Activated CD8-positive, alpha-beta T cell treated with anti-CD3 and anti-CD28 coated beads for 36 hours (primary cell): Measurements from ENCODE around the gene COL19A1. TPM values are rescaled to one million over a fixed set of nuclear protein-coding genes. Genes with fewer than 3 reads are reported as not detected.

ENCODE experiments used
- ATAC-seq: fragments of 200-7000 bp; cut with Tn5 transposase; one replicate; pipeline ENCODE4 v1.10.0; 2021; ENCODE audit warnings: mild to moderate bottlenecking, moderate library complexity
- CTCF ChIA-PET: fragments of 350-600 bp; sonication (Branson Sonifier 250); formaldehyde crosslinking; loops from one replicate; lab custom pipeline; 2021; ENCODE audit warnings: antibody characterized with exemption; lab: Charles Lee
- POLR2A ChIA-PET: fragments of 350-600 bp; sonication (Branson Sonifier 250); formaldehyde crosslinking; loops from one replicate; lab custom pipeline; 2021; ENCODE audit warnings: antibody characterized with exemption; lab: Charles Lee
- DNase-seq: peaks from one replicate; pipeline ENCODE4 v3.0.0-alpha.2; 2020
- H3K27ac Mint-ChIP-seq: one replicate; pipeline ENCODE4 v1.8.0; 2021; ENCODE audit warnings: mild to moderate bottlenecking, mixed read lengths
- H3K27me3 Mint-ChIP-seq: one replicate; pipeline ENCODE4 v1.8.0; 2021; ENCODE audit warnings: mixed read lengths
- H3K36me3 Mint-ChIP-seq: one replicate; pipeline ENCODE4 v1.8.0; 2021; ENCODE audit warnings: low read depth, mixed read lengths
- H3K4me1 Mint-ChIP-seq: one replicate; pipeline ENCODE4 v1.8.0; 2021; ENCODE audit warnings: low read depth, mixed read lengths
- H3K4me3 Mint-ChIP-seq: one replicate; pipeline ENCODE4 v1.8.0; 2021; ENCODE audit warnings: mild to moderate bottlenecking, moderate library complexity, mixed read lengths
- H3K9me3 Mint-ChIP-seq: one replicate; pipeline ENCODE4 v1.8.0; 2021; ENCODE audit warnings: mixed read lengths
- intact Hi-C: fragments of 100-400 bp; cut with micrococcal nuclease; formaldehyde crosslinking; loops from one replicate; pipeline ENCODE4 v1.10.0; 2022
- total RNA-seq, 2 experiments: library from RNA; stranded (reverse); gene quantifications; one replicate each; pipeline ENCODE4 v1.2.3, GENCODE V29; 2021
- TF ChIP-seq, protein P1 (sequence below): fragments of 200-600 bp; IDR thresholded peaks from one replicate; pipeline ENCODE4 v1.8.0; 2022; ENCODE audit warnings: antibody characterized with exemption, mild to moderate bottlenecking

The COL19A1 gene
- total RNA-seq, 2 experiments from 2014 or later, result 0.14 TPM; not detected in 1

DNA sequence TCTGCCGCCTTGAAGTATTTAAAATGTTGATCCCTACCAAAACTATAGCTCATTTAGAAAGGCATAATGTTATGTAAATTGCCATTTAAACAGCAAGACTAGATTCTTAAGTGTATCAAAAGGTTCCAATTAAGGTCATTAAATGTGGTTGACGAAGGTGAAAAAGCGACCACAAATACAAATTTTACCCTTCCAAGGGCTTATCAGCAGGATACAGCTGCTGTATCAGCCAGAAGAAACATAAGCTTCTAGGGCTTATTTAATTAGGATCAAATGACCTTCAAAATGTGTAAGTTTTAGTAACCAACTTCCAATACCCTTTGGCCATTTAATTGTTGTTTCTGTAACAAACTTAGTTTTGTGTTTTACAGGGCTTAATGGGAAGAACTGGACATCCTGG lies 296.6 kb downstream of the COL19A1 start:
- CTCF ChIA-PET, result interaction anchor here (0.6 kb wide), 1 partner anchor 39 kb away, joined by 3 read pairs; no protein-coding TSS in a partner anchor
- Mint-ChIP-seq H3K9me3 (no peaks in the 10 kb centered on the region), H3K4me3 (no peak overlapping the region), H3K4me1 (no peaks in the 10 kb centered on the region), H3K27me3 (peaks cover 24% of the 10 kb centered on the region), H3K36me3 (no peaks in the 10 kb centered on the region), H3K27ac (no peak overlapping the region)
- DNase-seq (no peak), ATAC-seq (no peak)
- TF ChIP-seq, protein P1, sequence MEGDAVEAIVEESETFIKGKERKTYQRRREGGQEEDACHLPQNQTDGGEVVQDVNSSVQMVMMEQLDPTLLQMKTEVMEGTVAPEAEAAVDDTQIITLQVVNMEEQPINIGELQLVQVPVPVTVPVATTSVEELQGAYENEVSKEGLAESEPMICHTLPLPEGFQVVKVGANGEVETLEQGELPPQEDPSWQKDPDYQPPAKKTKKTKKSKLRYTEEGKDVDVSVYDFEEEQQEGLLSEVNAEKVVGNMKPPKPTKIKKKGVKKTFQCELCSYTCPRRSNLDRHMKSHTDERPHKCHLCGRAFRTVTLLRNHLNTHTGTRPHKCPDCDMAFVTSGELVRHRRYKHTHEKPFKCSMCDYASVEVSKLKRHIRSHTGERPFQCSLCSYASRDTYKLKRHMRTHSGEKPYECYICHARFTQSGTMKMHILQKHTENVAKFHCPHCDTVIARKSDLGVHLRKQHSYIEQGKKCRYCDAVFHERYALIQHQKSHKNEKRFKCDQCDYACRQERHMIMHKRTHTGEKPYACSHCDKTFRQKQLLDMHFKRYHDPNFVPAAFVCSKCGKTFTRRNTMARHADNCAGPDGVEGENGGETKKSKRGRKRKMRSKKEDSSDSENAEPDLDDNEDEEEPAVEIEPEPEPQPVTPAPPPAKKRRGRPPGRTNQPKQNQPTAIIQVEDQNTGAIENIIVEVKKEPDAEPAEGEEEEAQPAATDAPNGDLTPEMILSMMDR, result no peak
- intact Hi-C loops, result no loop called here
- POLR2A ChIA-PET, result no interaction called here

DNA sequence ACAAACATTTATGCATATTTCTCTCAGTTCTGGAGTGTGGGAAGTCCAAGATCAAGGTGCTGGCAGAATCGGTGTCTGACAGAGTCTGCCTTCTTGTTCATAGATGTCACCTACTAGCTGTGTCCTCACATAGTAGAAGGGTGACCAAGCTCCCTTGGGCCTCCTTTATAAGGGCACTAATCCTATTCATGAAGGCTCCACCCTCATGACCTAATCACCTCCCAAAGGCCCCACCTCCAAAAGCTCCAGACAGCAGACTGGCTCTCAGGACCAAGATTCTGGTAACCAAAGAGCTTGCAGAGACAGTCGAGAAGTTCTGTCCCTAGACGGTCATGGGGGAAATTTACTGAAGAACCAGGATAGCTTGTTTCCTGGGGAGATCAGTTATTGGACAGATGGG lies 297.4 kb downstream of the COL19A1 start:
- no peaks in the 10 kb centered on the region for H3K36me3 Mint-ChIP-seq
- TF ChIP-seq, protein P1, result no peak
- peaks cover 24% of the 10 kb centered on the region for H3K27me3 Mint-ChIP-seq
- H3K4me3 Mint-ChIP-seq, result no peak overlapping the region
- no peak overlapping the region for H3K27ac Mint-ChIP-seq
- no peaks in the 10 kb centered on the region for H3K9me3 Mint-ChIP-seq
- DNase-seq, result no peak
- no peaks in the 10 kb centered on the region for H3K4me1 Mint-ChIP-seq
- POLR2A ChIA-PET, result no interaction called here
- ATAC-seq, result no peak
- intact Hi-C loops, result no loop called here
- CTCF ChIA-PET, result interaction anchor here (1.6 kb wide), 1 partner anchor 16 kb away, joined by 3 read pairs; no protein-coding TSS in a partner anchor

GRCh38 chr6:70164556-70164955 lies 298.2 kb downstream of the COL19A1 start:
- Mint-ChIP-seq H3K9me3 (no peaks in the 10 kb centered on the region), H3K4me3 (no peak overlapping the region), H3K4me1 (no peaks in the 10 kb centered on the region), H3K27ac (no peak overlapping the region), H3K27me3 (peaks cover 25% of the 10 kb centered on the region), H3K36me3 (no peaks in the 10 kb centered on the region)
- POLR2A ChIA-PET, result interaction anchor here (0.6 kb wide), 1 partner anchor 120 kb away, joined by 3 read pairs; no protein-coding TSS in a partner anchor
- TF ChIP-seq, protein P1, result no peak
- intact Hi-C loops, result no loop called here
- no peak for ATAC-seq
- CTCF ChIA-PET, result interaction anchor here (1.6 kb wide), 1 partner anchor 17 kb away, joined by 3 read pairs; no protein-coding TSS in a partner anchor
- DNase-seq, result no peak

GRCh38 chr6:70166088-70166958 lies 300.0 kb downstream of the COL19A1 start:
- Mint-ChIP-seq H3K4me1 (no peaks in the 10 kb centered on the region), H3K27me3 (peaks cover 27% of the 10 kb centered on the region), H3K27ac (no peak overlapping the region), H3K36me3 (no peaks in the 10 kb centered on the region), H3K9me3 (no peaks in the 10 kb centered on the region), H3K4me3 (no peak overlapping the region)
- peak; percentile 55 for ATAC-seq
- ChIA-PET POLR2A (no interaction called here), CTCF (interaction anchor here (0.7 to 1.8 kb wide), 4 partner anchors 9 to 63 kb away, joined by 3 to 10 read pairs (median 4); no protein-coding TSS in a partner anchor)
- DNase-seq, result peak; percentile 46
- intact Hi-C loops, result no loop called here
- TF ChIP-seq, protein P1, result peak; percentile 60
